Breast epithelium (tissue), 3 donors: ENCODE measurements around the gene ITGAX.

Source experiments
- POLR2A ChIP-seq: fragments of 450-650 bp; IDR thresholded peaks from one replicate; pipeline ENCODE4 v1.6.1; 2016; ENCODE audit warnings: antibody characterized with exemption, mild to moderate bottlenecking, moderate library complexity
- POLR2AphosphoS5 ChIP-seq, 3 donors: sonication (generic); formaldehyde crosslinking; IDR thresholded peaks; one replicate each; pipeline ENCODE4 v1.6.1; 2017; ENCODE audit warnings: antibody characterized with exemption in 3 of 3
- TF ChIP-seq, protein P1 (sequence below), 3 donors: fragments of 450-650 bp; IDR thresholded peaks; one replicate each; pipeline ENCODE4 v1.5.1; 2016 to 2017; ENCODE audit warnings: antibody characterized with exemption in 3 of 3, mild to moderate bottlenecking in 3 of 3, moderate library complexity in 3 of 3

DNA sequence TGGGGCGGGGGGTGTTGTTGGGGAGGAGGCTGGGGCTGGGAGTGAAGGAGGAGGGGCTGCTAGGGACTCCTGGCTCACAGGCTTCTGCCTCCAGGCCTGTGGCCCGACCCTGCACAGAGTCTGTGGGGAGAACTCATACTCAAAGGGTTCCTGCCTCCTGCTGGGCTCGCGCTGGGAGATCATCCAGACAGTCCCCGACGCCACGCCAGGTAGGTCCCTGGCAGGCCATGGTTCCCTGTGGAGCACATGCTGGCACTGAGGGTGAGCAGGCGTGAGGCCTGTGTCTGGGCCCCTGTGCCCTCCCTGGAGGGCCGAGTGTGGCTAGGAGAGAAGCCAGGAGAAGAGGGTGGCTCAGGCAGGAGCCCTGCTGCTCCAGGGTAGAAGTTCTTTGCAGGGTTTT lies 42.7 kb downstream of the ITGAX start:
- TF ChIP-seq, protein P1, sequence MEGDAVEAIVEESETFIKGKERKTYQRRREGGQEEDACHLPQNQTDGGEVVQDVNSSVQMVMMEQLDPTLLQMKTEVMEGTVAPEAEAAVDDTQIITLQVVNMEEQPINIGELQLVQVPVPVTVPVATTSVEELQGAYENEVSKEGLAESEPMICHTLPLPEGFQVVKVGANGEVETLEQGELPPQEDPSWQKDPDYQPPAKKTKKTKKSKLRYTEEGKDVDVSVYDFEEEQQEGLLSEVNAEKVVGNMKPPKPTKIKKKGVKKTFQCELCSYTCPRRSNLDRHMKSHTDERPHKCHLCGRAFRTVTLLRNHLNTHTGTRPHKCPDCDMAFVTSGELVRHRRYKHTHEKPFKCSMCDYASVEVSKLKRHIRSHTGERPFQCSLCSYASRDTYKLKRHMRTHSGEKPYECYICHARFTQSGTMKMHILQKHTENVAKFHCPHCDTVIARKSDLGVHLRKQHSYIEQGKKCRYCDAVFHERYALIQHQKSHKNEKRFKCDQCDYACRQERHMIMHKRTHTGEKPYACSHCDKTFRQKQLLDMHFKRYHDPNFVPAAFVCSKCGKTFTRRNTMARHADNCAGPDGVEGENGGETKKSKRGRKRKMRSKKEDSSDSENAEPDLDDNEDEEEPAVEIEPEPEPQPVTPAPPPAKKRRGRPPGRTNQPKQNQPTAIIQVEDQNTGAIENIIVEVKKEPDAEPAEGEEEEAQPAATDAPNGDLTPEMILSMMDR (IDR thresholded peaks at IDR 0.05) = no peak
- no peak for TF ChIP-seq POLR2A
- TF ChIP-seq POLR2AphosphoS5 (IDR thresholded peaks at IDR 0.05) = no peak
